D721Med (cell line): Measurements from ENCODE around the gene MRGPRX2.

Experiments used
- DNase-seq: peaks from one replicate; pipeline ENCODE4 v3.0.0; 2011; ENCODE audit warnings: low spot score; ENCODE audit not compliant: insufficient read length
- FAIRE-seq: peaks from 2 replicates; lab custom pipeline; 2011; peaks lifted over from hg19 to GRCh38; lab: Jason Lieb, UNC
- CTCF ChIP-seq: IDR thresholded peaks from 2 replicates; pipeline ENCODE4 v1.5.1; 2012; ENCODE audit warnings: mild to moderate bottlenecking, control low read depth; ENCODE audit not compliant: insufficient read depth; ENCODE audit errors: missing control alignments

MRGPRX2 gene

GRCh38 chr11:19055905-19056304 lies 4.6 kb downstream of the MRGPRX2 start:
- DNase-seq, result no peak
- TF ChIP-seq CTCF, result no peak
- no peak for FAIRE-seq

- no peak for DNase-seq
- TF ChIP-seq CTCF, result no peak
- no peak for FAIRE-seq
Measured at GRCh38 chr11:19055016-19055415, 5.5 kb downstream of the MRGPRX2 start.

- DNase-seq (no peak), FAIRE-seq (no peak)
- no peak for TF ChIP-seq CTCF
Measured at GRCh38 chr11:19053909-19054308, 6.6 kb downstream of the MRGPRX2 start.

GRCh38 chr11:19050281-19050680 lies 10.2 kb downstream of the MRGPRX2 start:
- no peak for TF ChIP-seq CTCF
- no peak for FAIRE-seq
- no peak for DNase-seq

GRCh38 chr11:19049351-19049750 lies 11.2 kb downstream of the MRGPRX2 start:
- DNase-seq (no peak), FAIRE-seq (no peak)
- no peak for TF ChIP-seq CTCF

GRCh38 chr11:19040051-19040450 lies 20.5 kb downstream of the MRGPRX2 start:
- DNase-seq, result no peak
- FAIRE-seq, result no peak
- TF ChIP-seq CTCF, result no peak

GRCh38 chr11:19039409-19039808 lies 21.1 kb downstream of the MRGPRX2 start:
- FAIRE-seq, result no peak
- no peak for TF ChIP-seq CTCF
- no peak for DNase-seq
